K562 (cell line): ENCODE data around the gene RNF207. TPM values are rescaled to one million over a fixed set of nuclear protein-coding genes. Genes with fewer than 3 reads are reported as not detected.

Source experiments
- ADNP ChIP-seq: fragments of 200-800 bp; sonication (Bioruptor generic); IDR thresholded peaks from 2 replicates; pipeline ENCODE4 v1.6.1; 2016; ENCODE audit warnings: missing genetic modification characterization, missing compliant biosample characterization
- CAMTA2 ChIP-seq: fragments of 250-450 bp; sonication (Bioruptor Pico); conservative IDR thresholded peaks from 2 replicates; pipeline ENCODE4 v1.5.1; 2022
- ETV1 ChIP-seq: fragments of 450-650 bp; conservative IDR thresholded peaks from 2 replicates; pipeline ENCODE4 v1.6.1; 2016; ENCODE audit warnings: missing genetic modification characterization, control low read depth, low read depth, missing compliant biosample characterization
- EZH2 ChIP-seq: IDR thresholded peaks from 2 replicates; pipeline ENCODE4 v1.6.1; 2012; ENCODE audit warnings: low read depth, mild to moderate bottlenecking, inconsistent platforms, low read length, borderline replicate concordance
- FOXK1 ChIP-seq: sonication (generic); formaldehyde crosslinking; IDR thresholded peaks from 2 replicates; pipeline ENCODE4 v1.8.0; 2022; ENCODE audit warnings: missing genetic modification reagents, mild to moderate bottlenecking, borderline replicate concordance
- HMGXB4 ChIP-seq: sonication (generic); formaldehyde crosslinking; IDR thresholded peaks from 2 replicates; pipeline ENCODE4 v1.8.1; 2023; ENCODE audit warnings: mild to moderate bottlenecking, missing genetic modification reagents
- IRF2 ChIP-seq: sonication (generic); formaldehyde crosslinking; IDR thresholded peaks from 2 replicates; pipeline ENCODE4 v1.8.1; 2022; ENCODE audit warnings: mild to moderate bottlenecking, missing genetic modification reagents
- LARP7 ChIP-seq: fragments of 450-650 bp; IDR thresholded peaks from 2 replicates; pipeline ENCODE4 v1.6.1; 2016
- MTF1 ChIP-seq: fragments of 250-450 bp; sonication (Bioruptor Pico); IDR thresholded peaks from 2 replicates; pipeline ENCODE4 v1.9.0; 2021; ENCODE audit warnings: moderate library complexity, mild to moderate bottlenecking, inconsistent platforms, borderline replicate concordance
- MYNN ChIP-seq, 2 experiments: sonication (generic); formaldehyde crosslinking in 1 of 2; IDR thresholded peaks; 2 replicates each; pipeline versions ENCODE4 v1.5.0 to v1.6.1; 2016 to 2020; ENCODE audit warnings: antibody characterized with exemption in 1 of 2, missing genetic modification reagents in 1 of 2
- NFYB ChIP-seq: IDR thresholded peaks from 2 replicates; pipeline ENCODE4 v1.6.1; 2011; ENCODE audit warnings: mild to moderate bottlenecking, moderate library complexity; ENCODE audit not compliant: insufficient read length; ENCODE audit errors: extremely low read depth
- PREB ChIP-seq: sonication (generic); formaldehyde crosslinking; IDR thresholded peaks from 2 replicates; pipeline ENCODE4 v1.8.1; 2023; ENCODE audit warnings: mild to moderate bottlenecking, missing genetic modification reagents
- RREB1 ChIP-seq: fragments of 250-450 bp; sonication (Bioruptor Pico); IDR thresholded peaks from 2 replicates; pipeline ENCODE4 v1.4.0; 2020
- SMAD1 ChIP-seq: fragments of 150-350 bp; IDR thresholded peaks from 2 replicates; pipeline ENCODE4 v1.6.1; 2014; ENCODE audit warnings: low read length, low read depth; ENCODE audit not compliant: partially characterized antibody
- TCFL5 ChIP-seq: fragments of 250-450 bp; sonication (Bioruptor Pico); conservative IDR thresholded peaks from 2 replicates; pipeline ENCODE4 v1.6.1; 2021; ENCODE audit warnings: mild to moderate bottlenecking, moderate library complexity, matching md5 sums
- TFAP4 ChIP-seq: sonication (generic); formaldehyde crosslinking; IDR thresholded peaks from 2 replicates; pipeline ENCODE4 v1.8.0; 2022; ENCODE audit warnings: missing genetic modification reagents, mild to moderate bottlenecking, moderate library complexity, borderline replicate concordance
- ZFPM2 ChIP-seq: fragments of 250-450 bp; sonication (Bioruptor Pico); IDR thresholded peaks from 2 replicates; pipeline ENCODE4 v1.5.1; 2022; ENCODE audit warnings: mild to moderate bottlenecking
- ZNF384 ChIP-seq: IDR thresholded peaks from 2 replicates; pipeline ENCODE4 v1.6.1; 2012; ENCODE audit warnings: low read depth, low read length, improper control_type of control experiment
- polyA plus RNA-seq, 8 experiments: library from polyadenylated mRNA; depleted of rRNA in 4 of 8; stranded (reverse) in 5 of 8; unstranded in 3 of 8; fragments of >200 nt; fragmentation: Nextera tagmentation in 2 of 8; fragmentation: Illumina TruSeq in 1 of 8; extraction: Ambion mirVana in 2 of 8; extraction: Trizol in 1 of 8; gene quantifications; 2 replicates each; pipeline versions ENCODE4 v1.2.1 to v1.2.3, GENCODE V29; 2011 to 2014; ENCODE audit warnings: inconsistent platforms in 1 of 8, missing spikeins in 1 of 8
- total RNA-seq, 7 experiments: library from RNA; depleted of rRNA in 6 of 7; stranded (reverse); fragments of >200 nt in 6 of 7; fragmentation: Illumina TruSeq in 2 of 7; extraction: Trizol in 2 of 7; gene quantifications; 2 replicates each; pipeline versions ENCODE4 v1.2.1 to v1.2.3, GENCODE V29; 2011 to 2021; ENCODE audit warnings: low replicate concordance in 1 of 7

RNF207 gene
- total and polyA plus RNA-seq, 9 of the 15 experiments (the other 6 are each of a cell fraction or from before 2014, with no cell fraction given) = 2.7 to 30.6 (median 12.9) TPM

GRCh38 chr1:6245086-6245868 is 39.4 kb downstream of the RNF207 start (continued):
- TF ChIP-seq HMGXB4 (peak; percentile 98), MYNN (IDR thresholded peaks at IDR 0.05) (peak; percentile 46; the same call in 1 of the 2 replicates), MYNN (CRISPR knock-in tag; IDR thresholded peaks at IDR 0.05) (peak; percentile 73), CAMTA2 (no peak), ZNF384 (peak; percentile 34; the same call in 1 of the 2 replicates), NFYB (no peak), ETV1 (tag) (0 out of 2 replicates have a peak, but pooled peaks have one; percentile 34), TFAP4 (CRISPR knock-in tag) (peak; percentile 92), TCFL5 (CRISPR knock-in tag) (no peak), PREB (CRISPR knock-in tag) (peak; percentile 75; the same call in 1 of the 2 replicates), ADNP (tag) (no peak), RREB1 (CRISPR knock-in tag) (no peak), LARP7 (no peak), EZH2 (no peak), FOXK1 (no peak), MTF1 (CRISPR knock-in tag) (no peak), IRF2 (CRISPR knock-in tag) (peak; percentile 92), ZFPM2 (no peak), SMAD1 (no peak)
